Left ventricle myocardium inferior (tissue), 1 donor: ENCODE measurements around the gene CTRB1. TPM values are rescaled to one million over a fixed set of nuclear protein-coding genes. Genes with fewer than 3 reads are reported as not detected.
"Not testable (repeated sequence)": the region's sequence is repeated elsewhere in the genome, so short reads cannot be mapped to it uniquely, and the experiment has no call there.

ENCODE experiments used
- DNase-seq: peaks from one replicate; pipeline ENCODE4 v3.0.0-alpha.2; 2020
- H3K27ac ChIP-seq: fragments of 200-600 bp; replicated peaks from 2 replicates; pipeline ENCODE4 v1.8.0; 2021
- H3K27me3 ChIP-seq: fragments of 200-600 bp; 2 replicates; pipeline ENCODE4 v1.8.0; 2021; ENCODE audit warnings: low read depth
- H3K36me3 ChIP-seq: fragments of 200-600 bp; 2 replicates; pipeline ENCODE4 v1.8.0; 2021
- H3K4me1 ChIP-seq: fragments of 200-600 bp; 2 replicates; pipeline ENCODE4 v1.8.0; 2021
- H3K4me3 ChIP-seq: fragments of 200-600 bp; 2 replicates; pipeline ENCODE4 v1.8.0; 2021; ENCODE audit warnings: mild to moderate bottlenecking, moderate library complexity
- H3K9me3 ChIP-seq: fragments of 200-600 bp; replicated peaks from 2 replicates; pipeline ENCODE4 v1.8.0; 2021
- intact Hi-C: fragments of 100-400 bp; cut with micrococcal nuclease; formaldehyde crosslinking; loops from one replicate; pipeline ENCODE4 v1.11.0; 2022
- total RNA-seq: library from RNA; stranded (reverse); fragmentation: NEBNext Ultra II Directional; extraction: Animal tissue kit (Norgen Biotek cat#: 25700); gene quantifications from one replicate; pipeline ENCODE4 v1.2.1, GENCODE V29; 2021
- TF ChIP-seq, protein P1 (sequence below): fragments of 200-600 bp; IDR thresholded peaks from 2 replicates; pipeline ENCODE4 v1.8.0; 2021; ENCODE audit warnings: antibody characterized with exemption, mild to moderate bottlenecking, borderline replicate concordance
- donor health status: DM: no; HTN: yes; CAD: no; lungs with severe emphysema.

Gene CTRB1
- total RNA-seq, 1 donor from 2014 or later, result not detected

DNA sequence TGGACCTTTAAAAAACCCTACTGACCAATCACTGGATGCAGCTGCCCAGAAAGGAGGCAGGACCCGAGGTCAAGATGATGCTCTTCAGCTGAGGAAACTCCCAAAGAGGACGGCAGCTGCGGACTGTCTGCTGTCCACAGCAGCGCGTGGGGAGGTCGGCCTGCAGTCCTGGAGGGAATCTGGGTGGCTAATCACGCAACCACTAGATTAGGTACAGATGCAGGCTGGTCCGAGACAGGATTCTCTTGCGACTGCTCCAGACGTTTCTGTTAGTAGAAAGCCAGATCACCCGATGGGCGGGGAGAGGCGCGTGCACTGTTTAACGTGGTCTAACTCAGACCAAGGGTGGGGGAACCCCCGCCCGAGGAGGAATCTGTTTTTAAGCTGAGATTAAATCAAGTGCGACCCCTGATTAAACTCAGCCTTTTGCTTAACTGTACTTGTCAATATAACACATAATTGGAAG lies 20.6 kb upstream of the CTRB1 start:
- Histone ChIP-seq H3K4me3 (peak overlapping the region; percentile 27), H3K4me1 (peaks cover 12% of the 10 kb centered on the region), H3K9me3 (no peaks in the 10 kb centered on the region), H3K27me3 (peaks cover 35% of the 10 kb centered on the region), H3K36me3 (no peaks in the 10 kb centered on the region), H3K27ac (no peak overlapping the region)
- intact Hi-C loops, result no loop called here
- TF ChIP-seq, protein P1, sequence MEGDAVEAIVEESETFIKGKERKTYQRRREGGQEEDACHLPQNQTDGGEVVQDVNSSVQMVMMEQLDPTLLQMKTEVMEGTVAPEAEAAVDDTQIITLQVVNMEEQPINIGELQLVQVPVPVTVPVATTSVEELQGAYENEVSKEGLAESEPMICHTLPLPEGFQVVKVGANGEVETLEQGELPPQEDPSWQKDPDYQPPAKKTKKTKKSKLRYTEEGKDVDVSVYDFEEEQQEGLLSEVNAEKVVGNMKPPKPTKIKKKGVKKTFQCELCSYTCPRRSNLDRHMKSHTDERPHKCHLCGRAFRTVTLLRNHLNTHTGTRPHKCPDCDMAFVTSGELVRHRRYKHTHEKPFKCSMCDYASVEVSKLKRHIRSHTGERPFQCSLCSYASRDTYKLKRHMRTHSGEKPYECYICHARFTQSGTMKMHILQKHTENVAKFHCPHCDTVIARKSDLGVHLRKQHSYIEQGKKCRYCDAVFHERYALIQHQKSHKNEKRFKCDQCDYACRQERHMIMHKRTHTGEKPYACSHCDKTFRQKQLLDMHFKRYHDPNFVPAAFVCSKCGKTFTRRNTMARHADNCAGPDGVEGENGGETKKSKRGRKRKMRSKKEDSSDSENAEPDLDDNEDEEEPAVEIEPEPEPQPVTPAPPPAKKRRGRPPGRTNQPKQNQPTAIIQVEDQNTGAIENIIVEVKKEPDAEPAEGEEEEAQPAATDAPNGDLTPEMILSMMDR, result no peak
- DNase-seq, result no peak

DNA sequence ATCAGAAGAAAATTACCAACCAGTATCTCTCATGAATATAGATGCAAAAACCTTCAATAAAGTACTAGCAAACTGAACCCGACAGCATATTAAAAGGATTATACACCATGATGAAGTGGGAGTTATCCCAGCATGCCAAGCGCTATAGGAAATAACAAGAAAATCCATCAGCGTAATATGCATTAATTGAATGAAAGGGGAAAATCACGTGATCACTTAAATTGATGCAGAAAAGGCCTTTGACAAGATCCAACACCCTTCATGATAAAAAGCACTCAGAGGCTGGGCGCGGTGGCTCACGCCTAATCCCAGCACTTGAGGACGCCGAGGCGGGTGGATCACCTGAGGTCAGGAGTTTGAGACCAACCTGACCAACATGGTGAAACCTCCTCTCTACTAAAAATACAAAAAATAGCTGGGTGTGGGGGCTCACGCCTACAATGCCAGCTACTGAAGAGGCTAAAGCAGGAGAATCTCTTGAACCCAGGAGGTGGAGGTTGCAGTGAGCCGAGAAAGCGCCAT lies 16.7 kb upstream of the CTRB1 start:
- TF ChIP-seq, protein P1, result no peak
- no peak for DNase-seq
- H3K27me3 ChIP-seq, result peaks cover 31% of the 10 kb centered on the region
- intact Hi-C loops, result no loop called here
- H3K4me3 ChIP-seq, result no peak overlapping the region
- H3K9me3 ChIP-seq, result no peaks in the 10 kb centered on the region
- no peaks in the 10 kb centered on the region for H3K36me3 ChIP-seq
- H3K4me1 ChIP-seq, result peaks cover 12% of the 10 kb centered on the region
- no peak overlapping the region for H3K27ac ChIP-seq

- Histone ChIP-seq H3K36me3 (no peaks in the 10 kb centered on the region), H3K9me3 (no peaks in the 10 kb centered on the region), H3K27ac (no peak overlapping the region), H3K4me1 (peaks cover 8% of the 10 kb centered on the region), H3K27me3 (peaks cover 22% of the 10 kb centered on the region), H3K4me3 (no peak overlapping the region)
- intact Hi-C loops, result no loop called here
- peak; percentile 5 for DNase-seq
- TF ChIP-seq, protein P1, result no peak
Measured at GRCh38 chr16:75203096-75203495, 15.7 kb upstream of the CTRB1 start.

- peak; percentile 11 for DNase-seq
- no peak overlapping the region for H3K4me3 ChIP-seq
- no peaks in the 10 kb centered on the region for H3K9me3 ChIP-seq
- H3K27me3 ChIP-seq, result peaks cover 15% of the 10 kb centered on the region
- TF ChIP-seq, protein P1, result no peak
- intact Hi-C loops, result no loop called here
- H3K36me3 ChIP-seq, result no peaks in the 10 kb centered on the region
- H3K27ac ChIP-seq, result no peak overlapping the region
- H3K4me1 ChIP-seq, result peaks cover 4% of the 10 kb centered on the region
Measured at GRCh38 chr16:75203667-75204409, 14.9 kb upstream of the CTRB1 start.

DNA sequence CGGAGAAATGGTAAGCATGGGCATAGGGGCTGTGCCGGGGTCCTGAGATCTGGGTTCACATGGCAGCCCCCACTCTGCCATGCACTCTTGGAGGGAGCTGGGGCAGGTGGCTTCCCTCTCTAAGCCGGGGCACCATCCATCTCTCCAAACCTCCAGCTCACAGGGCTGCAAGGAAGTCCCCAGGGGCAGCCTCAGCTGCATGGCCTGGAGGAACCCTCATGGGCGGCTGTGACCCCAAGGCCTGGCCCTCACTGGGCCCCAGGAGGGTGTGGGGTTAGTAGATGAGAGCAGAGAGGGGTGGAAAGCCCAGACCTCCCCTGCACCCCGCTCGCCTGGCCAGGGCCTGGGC lies 14.4 kb upstream of the CTRB1 start:
- intact Hi-C loops, result no loop called here
- no peaks in the 10 kb centered on the region for H3K36me3 ChIP-seq
- DNase-seq, result peak; percentile 8
- TF ChIP-seq, protein P1, result no peak
- H3K9me3 ChIP-seq, result no peaks in the 10 kb centered on the region
- no peak overlapping the region for H3K27ac ChIP-seq
- peaks cover 3% of the 10 kb centered on the region for H3K4me1 ChIP-seq
- no peak overlapping the region for H3K4me3 ChIP-seq
- peaks cover 12% of the 10 kb centered on the region for H3K27me3 ChIP-seq

DNA sequence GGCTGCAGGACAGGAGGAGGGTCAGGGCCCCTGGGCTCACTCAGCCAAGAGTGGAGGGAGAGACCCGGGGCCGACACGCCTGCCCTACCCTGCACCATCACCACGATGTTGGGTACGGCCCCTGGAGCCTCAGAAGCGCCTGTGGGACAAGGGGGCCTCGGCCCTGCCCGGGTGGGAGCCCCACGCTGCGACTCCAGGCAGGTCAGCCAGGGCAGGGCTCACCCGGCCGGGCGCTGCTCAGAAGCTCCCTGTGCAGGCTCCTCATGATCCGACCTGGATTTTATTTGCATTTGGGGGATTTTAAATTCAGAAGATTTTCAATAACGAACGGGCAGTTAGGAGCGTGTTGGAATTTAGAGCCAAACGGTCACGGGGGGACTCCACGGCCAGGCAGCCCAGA lies 13.9 kb upstream of the CTRB1 start:
- H3K36me3 ChIP-seq, H3K4me3 ChIP-seq, H3K9me3 ChIP-seq, intact Hi-C loops, DNase-seq, H3K4me1 ChIP-seq, H3K27ac ChIP-seq: not testable (repeated sequence)
- peaks cover 12% of the 10 kb centered on the region for H3K27me3 ChIP-seq

DNA sequence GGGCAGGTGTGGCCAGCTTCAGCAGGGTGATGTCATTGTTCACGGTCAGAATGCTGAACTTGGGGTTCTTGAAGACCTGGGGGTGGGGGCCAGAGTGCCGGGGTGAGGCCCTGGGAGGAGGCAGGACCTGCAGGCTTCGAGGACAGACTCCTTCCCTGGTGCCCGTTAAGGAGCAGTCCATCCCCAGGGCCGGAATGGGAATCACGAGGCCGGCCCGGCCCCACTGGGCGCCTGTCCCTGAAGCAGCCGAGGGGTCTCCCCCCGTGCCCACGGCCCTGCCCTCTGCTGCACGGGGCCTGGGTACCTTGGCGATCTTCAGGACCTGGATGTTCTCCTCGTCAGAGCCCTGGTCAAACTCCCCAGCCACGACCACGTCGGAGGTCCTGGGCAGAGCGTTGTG lies 13.3 kb upstream of the CTRB1 start:
- H3K4me1 ChIP-seq, H3K27ac ChIP-seq, intact Hi-C loops, DNase-seq, H3K36me3 ChIP-seq, H3K9me3 ChIP-seq, H3K4me3 ChIP-seq: not testable (repeated sequence)
- peaks cover 12% of the 10 kb centered on the region for H3K27me3 ChIP-seq

DNA sequence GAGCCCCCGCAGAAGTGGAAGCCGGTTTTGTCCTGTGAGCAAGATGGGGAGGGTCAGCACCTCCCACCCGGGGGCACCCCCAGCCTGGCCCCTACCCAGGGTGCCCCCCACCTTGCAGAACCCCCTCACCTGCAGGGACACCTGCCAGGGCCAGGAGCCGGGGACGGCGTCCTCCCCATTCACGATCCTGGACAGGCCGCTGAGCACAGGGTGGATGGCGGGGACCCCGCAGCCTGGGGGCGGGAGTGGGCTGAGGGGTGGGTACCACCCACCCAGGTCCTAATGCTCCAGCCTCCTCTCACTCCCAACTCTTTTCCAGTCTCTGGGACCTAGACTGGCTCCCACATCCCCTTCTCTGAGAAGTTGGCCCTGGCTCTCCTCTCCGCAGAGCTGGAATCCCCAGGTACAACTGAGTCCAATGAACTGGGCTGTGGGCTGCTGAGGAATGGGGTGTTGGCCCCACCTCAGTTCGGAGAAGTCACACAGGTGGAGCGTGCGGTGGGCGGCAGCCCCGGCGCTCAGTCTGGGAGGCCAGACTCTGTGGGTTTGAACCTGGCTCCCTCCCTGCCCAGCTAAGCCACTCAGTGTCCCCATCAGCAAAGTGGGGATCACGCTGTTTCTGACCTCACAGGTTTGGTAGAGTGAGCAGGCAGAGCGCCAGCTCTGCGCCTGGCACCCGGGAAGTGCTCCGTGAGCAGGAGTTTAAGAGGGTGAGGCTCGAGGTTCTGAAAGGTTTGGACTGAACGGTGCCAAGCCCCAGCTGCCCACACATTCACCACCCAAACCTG lies 12.6 kb upstream of the CTRB1 start:
- not testable (repeated sequence) for H3K4me3 ChIP-seq, H3K4me1 ChIP-seq, H3K36me3 ChIP-seq, H3K27ac ChIP-seq, DNase-seq, H3K9me3 ChIP-seq
- intact Hi-C loops, result loop anchor here (2.0 kb wide), 1 partner anchor 19 kb away; no protein-coding TSS in a partner anchor
- H3K27me3 ChIP-seq, result peaks cover 12% of the 10 kb centered on the region
